Neutrophil (primary cell): ENCODE measurements around the gene THEMIS2.

Source experiments
- H3K27ac ChIP-seq: fragments of 200-600 bp; sonication (generic); 2 replicates; pipeline ENCODE4 v1.5.1; 2016; ENCODE audit warnings: mild to moderate bottlenecking, moderate library complexity
- H3K27me3 ChIP-seq: fragments of 200-600 bp; sonication (generic); 2 replicates; pipeline ENCODE4 v1.6.0; 2016; ENCODE audit warnings: mild to moderate bottlenecking
- H3K36me3 ChIP-seq: fragments of 200-600 bp; sonication (generic); 2 replicates; pipeline ENCODE4 v1.5.1; 2017
- H3K4me1 ChIP-seq, 2 experiments: fragments of 200-600 bp in 1 of 2; sonication (generic) in 1 of 2; 1 replicate in 1 of 2; 2 replicates in 1 of 2; pipeline versions ENCODE4 v1.5.1 to v1.6.1; 2013 to 2016; ENCODE audit warnings: low read depth in 1 of 2, low read length in 1 of 2, mild to moderate bottlenecking in 1 of 2, moderate library complexity in 1 of 2; ENCODE audit not compliant: control insufficient read depth in 1 of 2, insufficient read depth in 1 of 2
- H3K4me3 ChIP-seq, 2 experiments: fragments of 200-600 bp in 1 of 2; sonication (generic) in 1 of 2; 1 replicate in 1 of 2; 2 replicates in 1 of 2; pipeline ENCODE4 v1.5.1; 2013 to 2016; ENCODE audit warnings: low read depth in 1 of 2, low read length in 1 of 2, mild to moderate bottlenecking in 1 of 2, moderate library complexity in 1 of 2
- H3K9me3 ChIP-seq: fragments of 200-600 bp; sonication (generic); 2 replicates; pipeline ENCODE4 v1.5.1; 2016
- CTCF ChIP-seq: fragments of 200-600 bp; sonication (generic); IDR thresholded peaks from 2 replicates; pipeline ENCODE4 v1.5.1; 2016; ENCODE audit warnings: antibody characterized with exemption

The THEMIS2 gene

GRCh38 chr1:27885114-27885528 is 12.8 kb downstream of the THEMIS2 start:
- no peak for TF ChIP-seq CTCF
- peaks cover 94% of the 10 kb centered on the region for H3K36me3 ChIP-seq
- peaks cover 85 to 92% of the 10 kb centered on the region in 2 experiments for H3K4me1 ChIP-seq
- H3K27me3 ChIP-seq, result no peaks in the 10 kb centered on the region
- no peaks in the 10 kb centered on the region for H3K9me3 ChIP-seq
- peak overlapping the region; percentile 99 for H3K27ac ChIP-seq
- H3K4me3 ChIP-seq, result peak overlapping the region; percentile 51 to 69

GRCh38 chr1:27885621-27886352 is 13.4 kb downstream of the THEMIS2 start:
- H3K9me3 ChIP-seq, result no peaks in the 10 kb centered on the region

GRCh38 chr1:27886353-27886679 is 14.0 kb downstream of the THEMIS2 start:
- Histone ChIP-seq H3K9me3 (no peaks in the 10 kb centered on the region), H3K27me3 (no peaks in the 10 kb centered on the region), H3K27ac (peak overlapping the region; percentile 99), H3K4me1 (peaks cover 97 to 99% of the 10 kb centered on the region in 2 experiments), H3K36me3 (peaks cover 92% of the 10 kb centered on the region), H3K4me3 (peak overlapping the region; percentile 51 to 69)
- no peak for TF ChIP-seq CTCF

More at GRCh38 chr1:27885621-27886352, 13.4 kb downstream of the THEMIS2 start:
- Histone ChIP-seq H3K36me3 (peaks cover 94% of the 10 kb centered on the region), H3K27me3 (no peaks in the 10 kb centered on the region), H3K27ac (peak overlapping the region; percentile 99), H3K4me3 (peak overlapping the region; percentile 51 to 69), H3K4me1 (peaks cover 91 to 93% of the 10 kb centered on the region in 2 experiments)
- TF ChIP-seq CTCF, result no peak

- no peaks in the 10 kb centered on the region for H3K9me3 ChIP-seq
- peak overlapping the region; percentile 51 to 69 for H3K4me3 ChIP-seq
- H3K4me1 ChIP-seq, result peaks cover 100% of the 10 kb centered on the region in 2 experiments
- H3K36me3 ChIP-seq, result peaks cover 88% of the 10 kb centered on the region
- H3K27me3 ChIP-seq, result no peaks in the 10 kb centered on the region
- H3K27ac ChIP-seq, result peak overlapping the region; percentile 99
- no peak for TF ChIP-seq CTCF
These were observed 14.4 kb downstream of the THEMIS2 start for GRCh38 chr1:27886744-27887143.

- peak overlapping the region; percentile 51 to 69 for H3K4me3 ChIP-seq
- TF ChIP-seq CTCF, result no peak
- no peaks in the 10 kb centered on the region for H3K27me3 ChIP-seq
- H3K27ac ChIP-seq, result peak overlapping the region; percentile 99
- peaks cover 100% of the 10 kb centered on the region in 2 experiments for H3K4me1 ChIP-seq
- H3K9me3 ChIP-seq, result no peaks in the 10 kb centered on the region
- H3K36me3 ChIP-seq, result peaks cover 88% of the 10 kb centered on the region
These were observed 15.1 kb downstream of the THEMIS2 start for GRCh38 chr1:27887215-27888021.
